ENCODE data around the gene SHOC2. TPM values are rescaled to one million over a fixed set of nuclear protein-coding genes. Genes with fewer than 3 reads are reported as not detected.

SHOC2 gene
- total RNA-seq, 1 donor from 2014 or later: 44.4 TPM

Other genes starting within 250 kb of the SHOC2 start
- 37.1 and 37.7 TPM in 2 replicates for gene PDCD4, start 47.7 kb upstream of the SHOC2 start, total RNA-seq
- gene BBIP1, start 424 bp upstream of the SHOC2 start, total RNA-seq: 19.3 and 22.5 TPM in 2 replicates
- 0.13 and 0.49 TPM in 2 replicates for gene ADRA2A, start 157.4 kb downstream of the SHOC2 start, total RNA-seq